ENCODE data around the gene RPS15.

Gene RPS15

DNA sequence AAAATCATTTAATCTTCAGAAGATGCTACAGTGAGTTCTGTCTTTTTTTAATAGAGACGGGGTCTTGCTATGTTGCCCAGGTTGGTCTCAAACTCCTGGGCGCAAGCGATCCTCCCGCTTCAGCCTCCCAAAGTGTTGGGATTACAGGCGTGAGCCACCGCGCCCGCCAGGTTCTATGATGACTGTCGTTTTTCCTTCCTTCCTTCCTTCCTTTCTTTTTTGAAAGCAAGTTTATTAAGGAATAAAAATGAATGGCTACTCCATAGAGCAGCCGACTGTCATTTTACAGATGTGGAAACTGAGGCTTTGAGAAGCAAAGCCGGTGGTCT lies 36.3 kb upstream of the RPS15 start:
- Histone ChIP-seq H3K27ac (ENCODE audit: low read depth in 2 of 2, low read length in 2 of 2) (no peak overlapping the region), H3K9ac (ENCODE audit: low read depth in 1 of 2, low read length in 2 of 2) (no peak overlapping the region), H3K9me3 (ENCODE audit: control insufficient read depth in 2 of 2, low read length in 2 of 2) (no peaks in the 10 kb centered on the region), H3K27me3 (ENCODE audit: control insufficient read depth in 2 of 2, insufficient read depth in 2 of 2, low read length in 2 of 2) (peaks cover 15 to 34% of the 10 kb centered on the region in 2 donors), H3K36me3 (ENCODE audit: control insufficient read depth in 2 of 2, insufficient read depth in 2 of 2, low read length in 2 of 2) (no peaks in the 10 kb centered on the region), H3K4me3 (ENCODE audit: low read length in 2 of 2) (peak overlapping the region in 1 of 2 donors; percentile 55), H3K4me1 (ENCODE audit: control insufficient read depth in 2 of 2, insufficient read depth in 2 of 2, low read length in 2 of 2) (peaks cover 13 to 18% of the 10 kb centered on the region in 2 donors)

DNA sequence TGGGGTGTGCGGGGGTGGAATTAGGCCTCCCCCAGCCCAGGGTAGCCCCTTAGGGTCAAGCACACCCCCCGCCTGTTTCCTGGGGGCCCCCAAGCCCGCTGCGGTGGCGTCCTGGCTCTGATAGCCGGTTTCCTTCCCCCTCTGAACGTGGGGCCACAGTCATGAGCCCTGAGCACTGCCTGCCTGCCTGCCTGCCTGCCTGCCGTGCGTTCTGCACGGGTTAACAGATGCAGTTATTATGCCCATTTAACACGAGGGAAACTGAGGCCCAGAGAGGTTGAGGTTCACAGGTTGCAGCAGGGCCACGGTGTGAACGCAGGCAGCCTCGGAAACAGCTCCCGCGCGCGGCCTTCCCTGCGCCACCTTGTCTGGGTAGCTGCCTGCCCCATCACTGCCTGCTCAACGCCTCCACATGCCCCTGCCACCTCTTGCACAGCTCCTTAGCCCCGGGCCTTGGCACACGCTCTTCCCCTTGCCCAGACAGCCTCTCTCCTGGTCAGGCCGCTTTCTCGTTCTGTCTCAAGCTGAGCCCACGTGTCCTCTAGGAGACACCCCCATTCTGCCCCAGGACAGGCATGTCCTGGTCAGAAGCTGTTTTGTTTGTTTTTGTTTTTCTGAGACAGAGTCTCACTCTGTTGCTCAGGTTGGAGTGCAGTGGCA lies 35.7 kb upstream of the RPS15 start:
- no peak overlapping the region for H3K27ac ChIP-seq (ENCODE audit: low read depth in 2 of 2, low read length in 2 of 2)
- no peak overlapping the region for H3K9ac ChIP-seq (ENCODE audit: low read depth in 1 of 2, low read length in 2 of 2)
- no peak overlapping the region for H3K4me3 ChIP-seq (ENCODE audit: low read length in 2 of 2)
- peaks cover 13 to 16% of the 10 kb centered on the region in 2 donors for H3K4me1 ChIP-seq (ENCODE audit: control insufficient read depth in 2 of 2, insufficient read depth in 2 of 2, low read length in 2 of 2)
- H3K36me3 ChIP-seq (ENCODE audit: control insufficient read depth in 2 of 2, insufficient read depth in 2 of 2, low read length in 2 of 2), result no peaks in the 10 kb centered on the region
- no peaks in the 10 kb centered on the region for H3K9me3 ChIP-seq (ENCODE audit: control insufficient read depth in 2 of 2, low read length in 2 of 2)
- peaks cover 15 to 32% of the 10 kb centered on the region in 2 donors for H3K27me3 ChIP-seq (ENCODE audit: control insufficient read depth in 2 of 2, insufficient read depth in 2 of 2, low read length in 2 of 2)

DNA sequence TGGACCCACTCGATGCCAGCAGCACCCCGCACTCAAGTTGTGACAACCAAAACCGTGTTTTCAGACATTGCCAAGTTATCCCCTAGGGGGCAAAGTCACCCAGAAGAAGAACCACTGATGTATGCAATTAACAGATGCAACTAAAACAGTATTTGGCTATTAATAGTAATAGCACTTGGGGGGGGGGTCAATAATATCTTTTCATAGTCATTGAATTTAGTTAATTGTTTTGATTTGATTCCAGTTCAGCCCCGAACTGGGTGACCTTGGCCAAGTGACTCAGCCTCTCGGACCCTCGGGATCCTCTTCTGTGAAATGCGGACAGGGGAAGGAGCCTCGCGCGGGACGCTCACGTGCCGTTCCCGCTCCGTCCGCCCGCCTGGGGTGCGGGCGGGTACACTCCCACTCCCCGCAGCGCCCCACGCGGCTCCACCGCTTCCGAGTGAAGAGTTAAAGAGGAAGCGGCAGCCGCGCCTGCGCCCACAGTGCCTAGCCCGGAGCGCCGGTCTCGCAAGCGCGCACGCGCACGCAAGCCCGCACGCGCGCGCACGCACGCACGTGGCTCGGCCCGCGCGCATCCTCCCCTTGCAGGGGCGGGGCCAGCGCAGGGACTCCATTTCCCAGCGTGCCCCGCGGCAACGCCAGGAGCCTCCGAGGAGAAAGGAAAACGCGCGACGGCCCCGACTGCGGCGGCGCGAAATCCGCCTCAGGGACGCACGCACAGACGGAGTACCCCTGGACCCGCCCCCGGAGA lies 31.2 kb upstream of the RPS15 start:
- H3K27me3 ChIP-seq (ENCODE audit: control insufficient read depth in 2 of 2, insufficient read depth in 2 of 2, low read length in 2 of 2), result peaks cover under 1 to 11% of the 10 kb centered on the region in 2 donors
- H3K9ac ChIP-seq (ENCODE audit: low read depth in 1 of 2, low read length in 2 of 2), result peak overlapping the region; percentile 41 to 71
- H3K4me1 ChIP-seq (ENCODE audit: control insufficient read depth in 2 of 2, insufficient read depth in 2 of 2, low read length in 2 of 2), result peaks cover 29 to 34% of the 10 kb centered on the region in 2 donors
- H3K27ac ChIP-seq (ENCODE audit: low read depth in 2 of 2, low read length in 2 of 2), result peak overlapping the region; percentile 71 to 74
- peak overlapping the region; percentile 74 to 82 for H3K4me3 ChIP-seq (ENCODE audit: low read length in 2 of 2)
- H3K9me3 ChIP-seq (ENCODE audit: control insufficient read depth in 2 of 2, low read length in 2 of 2), result no peaks in the 10 kb centered on the region
- peaks cover 0 to 8% of the 10 kb centered on the region in 2 donors for H3K36me3 ChIP-seq (ENCODE audit: control insufficient read depth in 2 of 2, insufficient read depth in 2 of 2, low read length in 2 of 2)

DNA sequence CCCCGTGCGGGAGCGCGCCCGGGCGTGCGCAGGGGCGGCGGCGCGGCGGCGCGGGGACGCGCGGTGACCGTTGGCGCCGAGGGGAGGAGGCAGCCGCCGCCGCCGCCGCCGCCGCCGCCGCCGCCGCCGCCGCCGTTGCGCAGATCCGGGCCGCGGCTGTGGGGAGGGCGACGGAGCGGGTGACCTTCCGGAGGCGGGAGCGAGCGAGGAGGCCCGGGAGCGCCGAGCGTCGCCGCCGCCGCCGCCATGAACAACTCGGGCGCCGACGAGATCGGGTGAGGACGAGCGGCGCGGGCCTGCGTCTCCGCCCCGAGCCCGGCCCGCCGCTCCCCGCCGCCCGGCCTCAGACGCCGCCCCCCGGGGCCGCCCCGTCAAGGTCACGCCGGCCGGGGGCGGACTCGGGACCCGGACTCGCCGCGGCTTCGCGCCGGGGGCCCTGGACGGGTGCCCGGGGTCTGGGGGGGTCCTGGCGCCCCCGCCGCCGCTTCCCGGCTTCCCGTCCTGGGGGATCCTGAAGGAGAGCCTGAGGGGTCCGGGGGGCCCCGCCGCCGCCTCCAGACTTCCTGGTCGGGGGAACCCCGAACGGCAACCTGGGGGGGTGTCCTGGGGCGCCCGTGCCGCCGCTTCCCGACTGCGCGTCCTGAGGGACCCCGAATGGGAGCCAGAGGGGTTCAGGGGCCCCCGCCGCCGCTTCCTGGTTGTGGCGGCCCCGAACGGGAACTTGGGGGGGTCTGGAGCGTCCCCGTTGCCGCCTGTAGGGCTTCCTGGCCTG lies 30.5 kb upstream of the RPS15 start, which contains the start of gene DAZAP1:
TSS of gene DAZAP1 (plus strand) at position 59 of the 772 bp plus-strand sequence. CDS start at position 247, 188 bp downstream.
- Histone ChIP-seq H3K4me3 (ENCODE audit: low read length in 2 of 2) (peak within 1 kb of the TSS; percentile 80 to 82), H3K9me3 (ENCODE audit: control insufficient read depth in 2 of 2, low read length in 2 of 2) (no peaks in the 10 kb centered on the region), H3K36me3 (ENCODE audit: control insufficient read depth in 2 of 2, insufficient read depth in 2 of 2, low read length in 2 of 2) (peaks cover 0 to 11% of the 10 kb centered on the region in 2 donors), H3K9ac (ENCODE audit: low read depth in 1 of 2, low read length in 2 of 2) (peak within 1 kb of the TSS; percentile 76 to 92), H3K27me3 (ENCODE audit: control insufficient read depth in 2 of 2, insufficient read depth in 2 of 2, low read length in 2 of 2) (peaks cover 0 to 4% of the 10 kb centered on the region in 2 donors), H3K27ac (ENCODE audit: low read depth in 2 of 2, low read length in 2 of 2) (peak within 1 kb of the TSS; percentile 85 to 89), H3K4me1 (ENCODE audit: control insufficient read depth in 2 of 2, insufficient read depth in 2 of 2, low read length in 2 of 2) (peaks cover 29 to 40% of the 10 kb centered on the region in 2 donors)

DNA sequence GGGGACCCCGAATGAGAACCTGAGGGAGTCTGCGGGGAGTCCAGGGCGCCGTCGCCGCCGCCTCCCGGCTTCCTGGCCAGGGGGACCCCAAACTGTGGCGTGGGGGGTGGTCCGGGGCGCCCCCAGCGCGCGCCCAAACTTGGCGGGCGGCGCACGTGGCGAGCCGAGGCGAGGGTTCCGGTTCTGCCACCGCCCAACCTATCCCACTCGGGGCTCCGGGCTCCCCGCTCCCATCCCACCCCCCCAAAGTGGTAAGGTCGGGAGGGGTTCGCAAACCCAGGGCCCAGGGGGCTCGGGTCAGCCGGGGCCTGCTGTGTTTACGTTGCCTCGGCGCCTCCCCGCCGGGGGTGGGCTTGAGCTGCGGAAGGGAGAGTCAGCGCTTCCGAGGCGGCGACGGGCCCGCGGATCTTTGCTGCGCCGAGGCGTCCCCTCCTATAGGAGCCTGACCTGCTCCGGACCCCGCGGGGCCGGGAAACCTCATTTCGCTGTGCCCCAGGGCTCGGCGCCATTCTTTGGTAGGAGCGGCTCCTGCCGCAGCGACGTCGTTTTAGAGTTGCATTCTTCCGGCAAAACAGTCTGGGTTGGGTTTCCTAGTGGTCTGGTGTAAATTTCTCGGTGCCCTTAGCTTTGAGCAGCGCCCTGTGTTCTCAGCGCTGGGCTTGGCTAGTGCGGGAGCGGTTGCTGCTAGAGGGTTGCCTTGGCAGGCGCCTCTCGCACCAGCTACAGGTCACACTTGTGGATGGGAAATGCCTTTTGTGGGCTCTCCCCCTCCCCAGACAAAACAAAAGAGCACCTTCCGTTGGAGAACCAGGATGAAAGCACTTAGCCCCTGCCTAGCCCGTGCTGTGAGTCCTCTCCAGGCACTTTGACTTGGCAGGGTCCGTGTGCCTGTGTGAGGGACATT lies 29.6 kb upstream of the RPS15 start:
- Histone ChIP-seq H3K4me1 (ENCODE audit: control insufficient read depth in 2 of 2, insufficient read depth in 2 of 2, low read length in 2 of 2) (peaks cover 29 to 40% of the 10 kb centered on the region in 2 donors), H3K4me3 (ENCODE audit: low read length in 2 of 2) (peak overlapping the region; percentile 80 to 82), H3K36me3 (ENCODE audit: control insufficient read depth in 2 of 2, insufficient read depth in 2 of 2, low read length in 2 of 2) (peaks cover 7 to 19% of the 10 kb centered on the region in 2 donors), H3K27ac (ENCODE audit: low read depth in 2 of 2, low read length in 2 of 2) (peak overlapping the region; percentile 85 to 89), H3K9me3 (ENCODE audit: control insufficient read depth in 2 of 2, low read length in 2 of 2) (no peaks in the 10 kb centered on the region), H3K27me3 (ENCODE audit: control insufficient read depth in 2 of 2, insufficient read depth in 2 of 2, low read length in 2 of 2) (no peaks in the 10 kb centered on the region), H3K9ac (ENCODE audit: low read depth in 1 of 2, low read length in 2 of 2) (peak overlapping the region; percentile 76 to 92)

DNA sequence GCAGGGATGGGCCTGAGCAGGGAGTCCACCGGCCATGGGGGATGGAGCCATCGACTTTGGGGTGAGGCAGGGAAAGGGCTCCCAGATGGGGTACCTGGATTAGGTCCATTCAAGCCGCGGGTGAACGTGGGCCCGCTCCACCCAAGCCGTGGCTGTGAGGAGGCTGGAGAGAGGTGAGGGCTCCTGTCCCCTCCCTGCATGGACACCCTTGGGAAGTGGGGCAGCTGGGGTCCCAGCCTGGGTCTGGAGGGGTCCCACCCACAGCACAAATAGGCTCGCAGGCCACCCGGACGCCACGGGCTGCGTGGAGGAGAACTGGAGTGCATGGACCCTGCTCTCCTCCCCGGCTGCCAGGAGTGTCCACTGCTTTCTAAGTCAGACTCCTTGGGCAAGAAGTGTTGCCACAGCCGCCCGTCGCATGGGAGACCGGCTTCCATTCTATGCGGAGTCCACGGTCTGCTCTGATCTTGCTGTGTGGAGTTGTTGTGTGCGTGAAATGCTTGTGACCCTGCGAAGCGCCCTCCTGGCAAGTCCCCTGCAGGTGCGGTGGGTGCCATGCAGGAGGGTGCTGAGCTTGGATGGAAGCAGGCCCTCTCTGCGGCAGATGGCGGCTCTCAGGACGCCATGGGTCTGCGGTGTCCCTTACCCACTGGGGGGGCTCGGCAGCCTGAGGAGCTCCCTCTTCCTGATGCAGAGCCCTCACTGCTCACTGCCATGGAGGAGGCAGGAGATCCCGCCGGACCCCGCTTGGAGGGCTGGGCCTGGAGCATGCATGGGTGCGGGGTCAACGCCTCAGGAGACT lies 28.8 kb upstream of the RPS15 start:
- Histone ChIP-seq H3K4me1 (ENCODE audit: control insufficient read depth in 2 of 2, insufficient read depth in 2 of 2, low read length in 2 of 2) (peaks cover 29 to 40% of the 10 kb centered on the region in 2 donors), H3K4me3 (ENCODE audit: low read length in 2 of 2) (peak overlapping the region; percentile 80 to 82), H3K27ac (ENCODE audit: low read depth in 2 of 2, low read length in 2 of 2) (peak overlapping the region; percentile 85 to 89)

DNA sequence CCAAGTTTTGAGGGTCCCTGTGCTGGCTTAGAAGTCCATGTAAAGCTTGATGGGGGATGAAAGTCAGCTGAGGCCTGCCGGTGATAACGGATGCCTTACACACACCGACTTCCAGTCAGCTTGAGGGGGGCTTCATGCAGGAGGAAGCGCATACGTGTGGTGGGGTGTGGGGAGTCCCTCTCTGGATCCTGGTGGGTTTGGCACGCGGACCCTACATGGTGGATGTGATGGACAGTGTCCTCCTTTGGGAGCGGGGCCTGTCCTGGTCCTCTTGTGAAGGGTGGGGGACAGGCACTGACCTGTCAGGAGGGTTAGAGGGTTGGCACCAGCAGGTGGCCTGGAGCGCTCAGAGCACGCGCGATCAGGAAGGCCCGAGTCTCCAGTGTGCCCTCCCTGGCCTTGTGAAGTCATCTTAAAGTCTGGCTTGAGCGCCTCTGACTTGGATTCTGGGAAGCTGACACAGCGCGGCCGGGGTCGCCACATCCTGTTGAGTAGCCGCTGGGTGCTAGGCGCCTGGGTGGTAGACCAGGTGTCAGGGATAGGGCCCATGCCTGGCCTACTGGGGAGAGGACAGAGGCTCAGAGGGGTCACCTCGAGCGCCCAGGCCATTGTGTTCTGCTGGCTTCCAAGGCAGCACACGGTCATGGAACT lies 27.9 kb upstream of the RPS15 start:
- Histone ChIP-seq H3K36me3 (ENCODE audit: control insufficient read depth in 2 of 2, insufficient read depth in 2 of 2, low read length in 2 of 2) (peaks cover 7 to 21% of the 10 kb centered on the region in 2 donors), H3K4me1 (ENCODE audit: control insufficient read depth in 2 of 2, insufficient read depth in 2 of 2, low read length in 2 of 2) (peaks cover 35 to 45% of the 10 kb centered on the region in 2 donors), H3K4me3 (ENCODE audit: low read length in 2 of 2) (no peak overlapping the region), H3K9ac (ENCODE audit: low read depth in 1 of 2, low read length in 2 of 2) (no peak overlapping the region), H3K27me3 (ENCODE audit: control insufficient read depth in 2 of 2, insufficient read depth in 2 of 2, low read length in 2 of 2) (no peaks in the 10 kb centered on the region), H3K27ac (ENCODE audit: low read depth in 2 of 2, low read length in 2 of 2) (no peak overlapping the region), H3K9me3 (ENCODE audit: control insufficient read depth in 2 of 2, low read length in 2 of 2) (no peaks in the 10 kb centered on the region)

More for the DNA sequence above, 28.8 kb upstream of the RPS15 start:
- Histone ChIP-seq H3K36me3 (ENCODE audit: control insufficient read depth in 2 of 2, insufficient read depth in 2 of 2, low read length in 2 of 2) (peaks cover 7 to 21% of the 10 kb centered on the region in 2 donors), H3K9me3 (ENCODE audit: control insufficient read depth in 2 of 2, low read length in 2 of 2) (no peaks in the 10 kb centered on the region), H3K27me3 (ENCODE audit: control insufficient read depth in 2 of 2, insufficient read depth in 2 of 2, low read length in 2 of 2) (no peaks in the 10 kb centered on the region), H3K9ac (ENCODE audit: low read depth in 1 of 2, low read length in 2 of 2) (peak overlapping the region; percentile 76 to 92)

DNA sequence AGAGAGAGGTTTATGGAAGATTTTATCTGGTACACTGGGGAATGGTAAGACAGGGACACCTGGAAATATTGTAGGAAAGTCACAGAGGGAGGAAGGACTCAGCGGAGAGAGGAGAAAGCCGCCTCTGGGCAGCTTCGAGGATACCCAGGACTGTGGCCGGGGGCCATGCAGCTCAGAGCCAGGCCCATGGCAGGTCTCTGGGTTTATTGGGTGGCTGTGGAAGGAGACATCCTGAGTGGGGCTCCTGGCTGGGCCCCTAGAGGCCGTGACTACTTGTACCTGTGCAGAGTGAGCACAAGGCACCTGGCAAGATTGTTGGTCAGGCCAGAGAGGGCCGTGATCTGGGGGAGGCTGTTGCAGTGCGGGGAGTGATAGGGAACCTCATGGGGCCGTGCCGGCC lies 27.4 kb upstream of the RPS15 start:
- no peak overlapping the region for H3K4me3 ChIP-seq (ENCODE audit: low read length in 2 of 2)
- peaks cover 7 to 21% of the 10 kb centered on the region in 2 donors for H3K36me3 ChIP-seq (ENCODE audit: control insufficient read depth in 2 of 2, insufficient read depth in 2 of 2, low read length in 2 of 2)
- H3K9ac ChIP-seq (ENCODE audit: low read depth in 1 of 2, low read length in 2 of 2), result no peak overlapping the region
- no peaks in the 10 kb centered on the region for H3K27me3 ChIP-seq (ENCODE audit: control insufficient read depth in 2 of 2, insufficient read depth in 2 of 2, low read length in 2 of 2)
- no peak overlapping the region for H3K27ac ChIP-seq (ENCODE audit: low read depth in 2 of 2, low read length in 2 of 2)
- H3K4me1 ChIP-seq (ENCODE audit: control insufficient read depth in 2 of 2, insufficient read depth in 2 of 2, low read length in 2 of 2), result peaks cover 40 to 49% of the 10 kb centered on the region in 2 donors
- H3K9me3 ChIP-seq (ENCODE audit: control insufficient read depth in 2 of 2, low read length in 2 of 2), result no peaks in the 10 kb centered on the region

All from mucosa of rectum (tissue), 2 donors.